ENCODE results near the gene GPSM3. TPM values are rescaled to one million over a fixed set of nuclear protein-coding genes. Genes with fewer than 3 reads are reported as not detected.

The GPSM3 gene
- total RNA-seq, 1 experiment from 2014 or later = 2.0 TPM

- DNase-seq (ENCODE audit: low read depth, low spot score) (no peak), ATAC-seq (no peak)
- CTCF ChIA-PET = no interaction called here
- Histone ChIP-seq H3K9me3 (ENCODE audit: control insufficient read depth, insufficient read depth, low read depth, low read length) (no peaks in the 10 kb centered on the region), H3K27ac (ENCODE audit: low read length) (no peak overlapping the region), H3K4me1 (ENCODE audit: control insufficient read depth, insufficient read depth, low read length) (peaks cover under 1% of the 10 kb centered on the region; the same call in 1 of the 2 replicates), H3K4me3 (ENCODE audit: low read depth in 2 of 2, low read length in 2 of 2) (no peak overlapping the region), H3K27me3 (ENCODE audit: control insufficient read depth, insufficient read depth, low read length) (no peaks in the 10 kb centered on the region), H3K36me3 (ENCODE audit: control insufficient read depth, insufficient read depth, low read length) (0 out of 2 replicates have a peak, but pooled peaks cover 2% of the 10 kb centered on the region)
- in situ Hi-C loops (cut with HindIII; ENCODE audit: low pct_unique_long_range_greater_than_20kb, low sequenced_read_pairs) (no loop called here), intact Hi-C loops (cut with micrococcal nuclease; ENCODE audit: unreplicated experiment) (no loop called here)
- POLR2A ChIA-PET = no interaction called here
- BruUV-seq (replicated peaks) = no TSS peak
- no peak for TF ChIP-seq SIN3A (IDR thresholded peaks at IDR 0.05; ENCODE audit: borderline replicate concordance, insufficient read depth, low read depth, low read length)
- TF ChIP-seq, protein P1, sequence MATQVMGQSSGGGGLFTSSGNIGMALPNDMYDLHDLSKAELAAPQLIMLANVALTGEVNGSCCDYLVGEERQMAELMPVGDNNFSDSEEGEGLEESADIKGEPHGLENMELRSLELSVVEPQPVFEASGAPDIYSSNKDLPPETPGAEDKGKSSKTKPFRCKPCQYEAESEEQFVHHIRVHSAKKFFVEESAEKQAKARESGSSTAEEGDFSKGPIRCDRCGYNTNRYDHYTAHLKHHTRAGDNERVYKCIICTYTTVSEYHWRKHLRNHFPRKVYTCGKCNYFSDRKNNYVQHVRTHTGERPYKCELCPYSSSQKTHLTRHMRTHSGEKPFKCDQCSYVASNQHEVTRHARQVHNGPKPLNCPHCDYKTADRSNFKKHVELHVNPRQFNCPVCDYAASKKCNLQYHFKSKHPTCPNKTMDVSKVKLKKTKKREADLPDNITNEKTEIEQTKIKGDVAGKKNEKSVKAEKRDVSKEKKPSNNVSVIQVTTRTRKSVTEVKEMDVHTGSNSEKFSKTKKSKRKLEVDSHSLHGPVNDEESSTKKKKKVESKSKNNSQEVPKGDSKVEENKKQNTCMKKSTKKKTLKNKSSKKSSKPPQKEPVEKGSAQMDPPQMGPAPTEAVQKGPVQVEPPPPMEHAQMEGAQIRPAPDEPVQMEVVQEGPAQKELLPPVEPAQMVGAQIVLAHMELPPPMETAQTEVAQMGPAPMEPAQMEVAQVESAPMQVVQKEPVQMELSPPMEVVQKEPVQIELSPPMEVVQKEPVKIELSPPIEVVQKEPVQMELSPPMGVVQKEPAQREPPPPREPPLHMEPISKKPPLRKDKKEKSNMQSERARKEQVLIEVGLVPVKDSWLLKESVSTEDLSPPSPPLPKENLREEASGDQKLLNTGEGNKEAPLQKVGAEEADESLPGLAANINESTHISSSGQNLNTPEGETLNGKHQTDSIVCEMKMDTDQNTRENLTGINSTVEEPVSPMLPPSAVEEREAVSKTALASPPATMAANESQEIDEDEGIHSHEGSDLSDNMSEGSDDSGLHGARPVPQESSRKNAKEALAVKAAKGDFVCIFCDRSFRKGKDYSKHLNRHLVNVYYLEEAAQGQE (IDR thresholded peaks at IDR 0.05; ENCODE audit: insufficient read depth in 1 of 2, low read depth in 2 of 2, low read length in 1 of 2) = no peak
- TF ChIP-seq CTCF (IDR thresholded peaks at IDR 0.05) = no peak
- no peak for TF ChIP-seq TCF7L2 (IDR thresholded peaks at IDR 0.05; ENCODE audit: low read depth, low read length)
- no peak for TF ChIP-seq POLR2AphosphoS5 (IDR thresholded peaks at IDR 0.05; ENCODE audit: low read depth, low read length)
Measured at GRCh38 chr6:32167761-32168262, 24.6 kb downstream of the GPSM3 start.

GRCh38 chr6:32167154-32167760 lies 25.2 kb downstream of the GPSM3 start:
- TF ChIP-seq TCF7L2 (IDR thresholded peaks at IDR 0.05; ENCODE audit: low read depth, low read length) (no peak), POLR2AphosphoS5 (IDR thresholded peaks at IDR 0.05; ENCODE audit: low read depth, low read length) (no peak), SIN3A (IDR thresholded peaks at IDR 0.05; ENCODE audit: borderline replicate concordance, insufficient read depth, low read depth, low read length) (no peak), CTCF (IDR thresholded peaks at IDR 0.05) (no peak)
- TF ChIP-seq, protein P1 (IDR thresholded peaks at IDR 0.05; ENCODE audit: insufficient read depth in 1 of 2, low read depth in 2 of 2, low read length in 1 of 2) = no peak
- Histone ChIP-seq H3K27ac (ENCODE audit: low read length) (no peak overlapping the region), H3K9me3 (ENCODE audit: control insufficient read depth, insufficient read depth, low read depth, low read length) (no peaks in the 10 kb centered on the region), H3K27me3 (ENCODE audit: control insufficient read depth, insufficient read depth, low read length) (no peaks in the 10 kb centered on the region), H3K4me1 (ENCODE audit: control insufficient read depth, insufficient read depth, low read length) (no peaks in the 10 kb centered on the region), H3K4me3 (ENCODE audit: low read depth in 2 of 2, low read length in 2 of 2) (no peak overlapping the region), H3K36me3 (ENCODE audit: control insufficient read depth, insufficient read depth, low read length) (0 out of 2 replicates have a peak, but pooled peaks cover 2% of the 10 kb centered on the region)
- ATAC-seq = peak; percentile 31; the same call in 1 of the 2 replicates
- intact Hi-C loops (cut with micrococcal nuclease; ENCODE audit: unreplicated experiment) (no loop called here), in situ Hi-C loops (cut with HindIII; ENCODE audit: low pct_unique_long_range_greater_than_20kb, low sequenced_read_pairs) (no loop called here)
- ChIA-PET POLR2A (no interaction called here), CTCF (no interaction called here)
- no TSS peak for BruUV-seq (replicated peaks)
- no peak for DNase-seq (ENCODE audit: low read depth, low spot score)

All from Panc1 (cell line).